GM21423 (cell line): ENCODE results near the gene ITGA2.

Source experiments
- ATAC-seq: cut with Tn5 transposase; IDR thresholded peaks from one replicate; pipeline ENCODE4 v1.9.1; 2021; ENCODE audit warnings: mild to moderate bottlenecking, moderate library complexity; ENCODE audit not compliant: unreplicated experiment

Gene ITGA2

GRCh38 chr5:52988335-52989024, 672 bp upstream of the ITGA2 start:
- ATAC-seq, result no peak

- ATAC-seq, result peak; percentile 37
Observed at GRCh38 chr5:52989781-52990527, 802 bp downstream of the ITGA2 start.

GRCh38 chr5:52990528-52990925, 1.4 kb downstream of the ITGA2 start:
- ATAC-seq, result no peak

- no peak for ATAC-seq
Observed at GRCh38 chr5:52993367-52993766, 4.2 kb downstream of the ITGA2 start.

DNA sequence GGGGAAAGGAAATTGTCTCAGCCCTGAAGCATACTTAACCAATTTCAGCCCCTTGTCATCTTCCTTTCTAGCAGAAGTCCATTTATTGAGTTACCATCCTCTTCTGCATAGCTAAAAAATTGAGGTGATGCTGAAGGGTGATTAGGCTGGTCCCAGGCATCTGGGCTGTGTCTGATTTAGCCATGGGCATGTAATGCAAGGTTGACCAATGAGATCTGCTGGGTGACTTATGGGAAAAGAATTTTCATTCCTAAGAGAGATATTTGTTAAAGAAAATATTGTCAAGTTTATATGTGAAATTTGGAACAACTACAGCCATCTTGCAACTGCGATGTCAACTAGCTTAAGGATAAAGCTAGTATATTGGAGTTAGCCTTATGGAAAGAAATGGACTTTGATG, 5.1 kb downstream of the ITGA2 start:
- no peak for ATAC-seq

GRCh38 chr5:52995095-52995494, 5.9 kb downstream of the ITGA2 start:
- no peak for ATAC-seq

DNA sequence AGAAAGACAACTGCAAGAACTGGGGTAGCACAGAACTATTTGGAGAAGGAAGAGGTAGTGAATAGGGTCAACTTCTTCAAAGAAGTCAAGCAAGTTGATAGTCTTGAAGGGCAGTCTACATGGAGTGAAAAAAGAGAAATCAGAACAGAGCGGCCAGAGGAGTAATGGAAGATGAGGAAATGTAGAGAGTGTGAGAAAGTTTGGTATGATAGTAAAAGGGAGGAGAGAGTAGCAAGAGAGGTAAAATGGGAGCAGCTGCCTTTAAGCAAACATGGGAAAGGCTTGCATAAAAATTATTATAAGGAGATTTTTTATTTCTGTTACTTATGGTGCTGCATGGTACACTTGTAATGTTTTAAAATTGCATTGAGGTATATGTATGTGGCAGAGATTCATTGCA, 6.8 kb downstream of the ITGA2 start:
- ATAC-seq, result no peak

GRCh38 chr5:52996979-52997378, 7.8 kb downstream of the ITGA2 start:
- ATAC-seq, result no peak

GRCh38 chr5:52997424-52997823, 8.3 kb downstream of the ITGA2 start:
- no peak for ATAC-seq

DNA sequence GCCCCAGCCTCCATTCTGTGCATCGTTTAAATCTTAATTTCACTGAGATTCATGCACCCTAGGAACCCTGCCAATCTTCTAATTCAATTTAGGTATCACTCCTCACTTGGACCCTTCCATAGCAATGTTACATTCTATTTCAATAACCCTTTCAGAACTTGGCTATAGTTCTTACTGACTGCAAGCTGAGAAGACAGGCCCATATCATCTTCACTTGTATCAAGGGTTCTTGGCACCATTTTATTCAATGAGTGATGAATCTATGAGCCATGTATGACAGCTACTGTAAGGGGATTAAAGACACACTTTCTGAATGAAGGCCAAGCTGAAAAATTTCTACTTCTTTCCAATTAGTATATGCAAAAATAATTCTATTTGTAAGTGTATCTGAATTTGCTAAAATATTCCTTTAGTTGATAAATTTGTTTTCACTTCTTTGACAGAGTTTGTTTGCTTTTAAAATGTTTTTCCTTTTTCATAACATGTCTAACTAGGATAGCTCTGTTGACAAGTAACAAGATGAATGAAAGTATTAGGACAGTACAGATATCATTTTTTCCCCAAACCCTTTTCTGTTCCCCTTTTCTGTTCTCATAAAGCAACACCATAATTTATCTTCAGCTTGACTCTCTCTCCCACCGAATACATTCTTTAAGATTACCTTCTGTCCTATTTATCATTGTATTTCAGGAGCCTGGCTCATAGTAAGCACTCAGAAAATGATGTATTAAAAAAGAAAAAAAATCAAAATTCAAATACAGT, 9.6 kb downstream of the ITGA2 start:
- ATAC-seq, result no peak

- ATAC-seq, result no peak
Observed at GRCh38 chr5:52999344-52999949, 10.3 kb downstream of the ITGA2 start.

- ATAC-seq, result no peak
Observed at GRCh38 chr5:53001541-53001940, 12.4 kb downstream of the ITGA2 start.

DNA sequence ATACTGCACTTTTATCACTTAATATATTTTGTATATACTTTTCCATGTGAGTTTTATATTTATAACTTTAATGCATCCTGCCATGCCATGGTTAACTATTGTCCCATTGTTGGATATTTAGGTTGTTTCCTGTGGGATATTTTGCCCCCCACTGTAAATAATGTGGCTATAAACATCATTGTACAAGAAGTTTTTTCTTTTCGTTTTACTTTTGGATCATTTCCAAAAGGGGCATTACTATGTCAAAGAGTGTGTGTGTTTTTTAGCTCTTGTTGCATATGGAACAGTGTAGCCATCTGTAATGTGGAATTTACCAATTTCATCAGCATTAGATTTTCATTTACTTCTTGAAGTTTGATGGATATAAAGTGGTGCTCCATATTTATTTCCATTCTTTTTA, 13.3 kb downstream of the ITGA2 start:
- no peak for ATAC-seq

- ATAC-seq, result no peak
Observed at GRCh38 chr5:53003144-53003543, 14.0 kb downstream of the ITGA2 start.

DNA sequence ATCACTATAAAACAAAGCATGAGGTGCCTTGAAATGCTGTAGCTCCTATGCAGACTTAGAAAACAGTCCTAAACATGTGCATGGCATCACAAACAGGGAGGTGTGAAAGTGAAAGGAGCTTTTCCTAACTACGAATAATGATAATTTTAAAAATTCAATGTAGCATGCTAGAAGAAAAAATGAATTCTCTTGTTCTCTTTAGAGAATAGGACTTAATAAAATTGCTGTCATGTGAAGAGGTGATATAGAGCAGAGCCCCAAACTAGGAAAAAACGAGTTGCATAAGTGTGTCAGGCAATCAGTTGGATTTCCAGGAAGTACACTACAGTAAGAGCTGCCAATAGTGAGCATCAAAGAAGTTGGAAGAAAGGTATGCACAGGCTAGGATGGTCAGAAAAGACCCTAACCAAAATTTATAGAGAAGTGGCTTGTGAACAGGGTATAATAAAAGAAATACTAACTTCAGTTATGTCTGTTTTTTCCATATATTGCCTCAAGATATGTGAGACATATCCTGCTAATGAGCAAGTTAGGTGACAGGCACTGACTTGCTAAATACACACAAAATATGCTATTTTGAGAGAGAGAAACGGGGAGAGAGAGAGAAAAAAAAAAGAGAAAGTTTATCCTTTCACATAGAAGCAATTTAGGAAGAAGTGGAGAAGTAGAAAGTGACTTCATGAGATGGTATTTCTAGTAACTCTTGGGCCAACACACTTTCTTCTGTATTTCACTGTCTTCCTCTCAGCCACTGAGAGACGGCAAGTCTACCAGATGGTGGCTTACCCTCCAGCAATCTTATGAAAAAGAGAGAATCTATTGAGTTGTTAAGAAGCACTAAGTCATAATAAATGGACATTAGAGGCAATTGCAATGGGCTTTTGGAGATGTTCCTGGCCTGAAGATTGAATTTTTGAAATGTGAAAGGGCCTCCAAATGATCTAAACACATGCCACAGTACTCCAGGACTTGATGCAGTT, 18.0 kb downstream of the ITGA2 start:
- ATAC-seq, result no peak

GRCh38 chr5:53008751-53009150, 19.6 kb downstream of the ITGA2 start:
- peak; percentile 89 for ATAC-seq

GRCh38 chr5:53009816-53010215, 20.7 kb downstream of the ITGA2 start:
- no peak for ATAC-seq

- ATAC-seq, result no peak
Observed at GRCh38 chr5:53010814-53011213, 21.7 kb downstream of the ITGA2 start.

DNA sequence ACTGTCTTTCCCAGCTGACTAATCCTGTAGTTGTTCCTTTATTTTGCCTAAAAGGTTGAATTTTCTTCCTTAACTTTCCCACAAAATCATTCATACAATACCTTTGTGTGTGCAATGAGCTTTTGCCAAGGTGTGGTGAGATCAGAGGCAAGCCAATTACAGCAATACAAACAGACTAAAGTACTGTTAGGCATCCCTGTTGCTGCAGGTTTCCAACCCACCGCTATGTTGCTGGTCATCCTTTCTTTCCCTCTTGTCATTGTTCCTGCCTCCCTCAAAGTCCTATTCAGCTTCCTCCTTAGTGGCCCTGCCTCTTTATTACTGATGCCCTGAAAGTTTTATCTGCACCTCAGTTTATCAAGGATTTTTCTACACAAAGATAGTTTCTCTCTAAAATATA, 22.1 kb downstream of the ITGA2 start:
- no peak for ATAC-seq

DNA sequence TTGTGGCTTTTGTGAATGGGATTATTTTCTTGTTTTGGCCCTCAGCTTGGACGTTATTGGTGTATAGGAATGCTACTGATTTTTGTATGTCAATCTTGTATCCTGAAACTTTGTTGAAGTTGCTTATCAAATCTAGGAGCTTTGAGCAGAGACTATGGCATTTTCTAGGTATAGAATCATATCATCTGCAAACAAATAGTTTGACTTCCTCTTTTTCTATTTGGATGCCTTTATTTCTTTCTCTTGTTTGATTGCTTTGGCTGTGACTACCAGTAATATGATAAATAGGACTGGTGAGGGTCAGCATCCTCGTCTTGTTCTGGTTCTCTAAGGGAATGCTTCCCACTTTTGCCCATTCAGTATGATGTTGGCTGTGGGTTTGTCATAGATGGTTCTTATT, 24.7 kb downstream of the ITGA2 start:
- ATAC-seq, result no peak
